Neuronal stem cell (in vitro differentiated cells): ENCODE data around the gene MRPL14.
A peak's percentile ranks its signal among the peaks of the same experiment; 100 is the strongest.

Source experiments
- DNase-seq: peaks from one replicate; pipeline ENCODE4 v3.0.0-alpha.2; 2013; ENCODE audit warnings: low spot score
- H2AFZ ChIP-seq: one replicate; pipeline ENCODE4 v1.6.1; 2013; ENCODE audit warnings: mild to moderate bottlenecking, low read length, inconsistent platforms
- H2AK5ac ChIP-seq: 2 replicates; pipeline ENCODE4 v1.6.1; 2013; ENCODE audit warnings: low read depth, mild to moderate bottlenecking, inconsistent platforms, low read length, moderate library complexity, mixed read lengths
- H2BK120ac ChIP-seq: 2 replicates; pipeline ENCODE4 v1.6.1; 2013; ENCODE audit warnings: low read depth, mild to moderate bottlenecking, inconsistent platforms, low read length, moderate library complexity, mixed read lengths
- H2BK12ac ChIP-seq: one replicate; pipeline ENCODE4 v1.6.1; 2013; ENCODE audit warnings: low read length, inconsistent platforms
- H2BK15ac ChIP-seq: 2 replicates; pipeline ENCODE4 v1.6.1; 2013; ENCODE audit warnings: mild to moderate bottlenecking, low read length, inconsistent platforms, mixed read lengths
- H2BK5ac ChIP-seq: one replicate; pipeline ENCODE4 v1.6.1; 2013; ENCODE audit warnings: inconsistent platforms, mild to moderate bottlenecking, low read length, moderate library complexity
- H3K14ac ChIP-seq: one replicate; pipeline ENCODE4 v1.6.1; 2013; ENCODE audit warnings: low read length, inconsistent platforms
- H3K18ac ChIP-seq: 2 replicates; pipeline ENCODE4 v1.6.1; 2013; ENCODE audit warnings: low read length, inconsistent platforms
- H3K23ac ChIP-seq: 2 replicates; pipeline ENCODE4 v1.6.1; 2013; ENCODE audit warnings: low read depth, mild to moderate bottlenecking, mixed read lengths, low read length, inconsistent platforms; ENCODE audit not compliant: poor library complexity
- H3K27ac ChIP-seq: replicated peaks from 3 replicates; pipeline ENCODE4 v1.5.1; 2013; ENCODE audit warnings: low read length, inconsistent platforms
- H3K27me3 ChIP-seq, 3 experiments: 2 replicates each; pipeline ENCODE4 v1.6.1; 2013; ENCODE audit warnings: low read length in 3 of 3, mild to moderate bottlenecking in 2 of 3, inconsistent platforms in 1 of 3, low read depth in 1 of 3, mixed read lengths in 1 of 3, moderate library complexity in 1 of 3; ENCODE audit not compliant: control insufficient read depth in 3 of 3, insufficient read depth in 3 of 3
- H3K36me3 ChIP-seq, 2 donors: replicated peaks in 1 of 2; 2 replicates each; pipeline ENCODE4 v1.6.1; 2013; ENCODE audit warnings: low read length in 2 of 2; ENCODE audit not compliant: control insufficient read depth in 2 of 2, insufficient read depth in 2 of 2
- H3K4ac ChIP-seq: 2 replicates; pipeline ENCODE4 v1.6.1; 2013; ENCODE audit warnings: inconsistent platforms, mild to moderate bottlenecking, low read length, moderate library complexity
- H3K4me1 ChIP-seq, 2 donors: 1 replicate in 1 of 2; 2 replicates in 1 of 2; pipeline ENCODE4 v1.6.1; 2013; ENCODE audit warnings: low read length in 2 of 2, low read depth in 1 of 2; ENCODE audit not compliant: control insufficient read depth in 2 of 2, insufficient read depth in 1 of 2
- H3K4me2 ChIP-seq: one replicate; pipeline ENCODE4 v1.6.1; 2013; ENCODE audit warnings: mild to moderate bottlenecking, low read length, inconsistent platforms; ENCODE audit not compliant: insufficient read depth, poor library complexity, severe bottlenecking
- H3K4me3 ChIP-seq, 2 donors: 2 replicates each; pipeline ENCODE4 v1.5.1; 2013; ENCODE audit warnings: low read length in 2 of 2, mild to moderate bottlenecking in 2 of 2, inconsistent platforms in 1 of 2, moderate library complexity in 1 of 2
- H3K79me1 ChIP-seq: one replicate; pipeline ENCODE4 v1.6.1; 2013; ENCODE audit warnings: low read depth, mild to moderate bottlenecking, inconsistent platforms, low read length, moderate library complexity
- H3K9ac ChIP-seq: one replicate; pipeline ENCODE4 v1.6.1; 2013; ENCODE audit warnings: mild to moderate bottlenecking, low read depth, low read length, inconsistent platforms; ENCODE audit not compliant: poor library complexity
- H3K9me3 ChIP-seq, 2 donors: replicated peaks in 1 of 2; 2 replicates each; pipeline versions ENCODE3 to v1.6.1; 2013; ENCODE audit warnings: low read length in 2 of 2, mild to moderate bottlenecking in 2 of 2, inconsistent platforms in 1 of 2, low read depth in 1 of 2, mixed read lengths in 1 of 2, moderate library complexity in 1 of 2; ENCODE audit not compliant: control insufficient read depth in 2 of 2, insufficient read depth in 1 of 2
- H4K8ac ChIP-seq: one replicate; pipeline ENCODE4 v1.6.1; 2013; ENCODE audit warnings: low read depth, mild to moderate bottlenecking, inconsistent platforms, low read length, moderate library complexity
- H4K91ac ChIP-seq: one replicate; pipeline ENCODE4 v1.6.1; 2013; ENCODE audit warnings: low read length, low read depth, mild to moderate bottlenecking, inconsistent platforms; ENCODE audit not compliant: poor library complexity
- WGBS, 2 donors: extraction: QIAGEN DNeasy Blood & Tissue Kit; methylation state at CpG; one replicate each; pipeline ENCODE4 v1.1.7; 2013; ENCODE audit warnings: missing lambda C conversion rate in 2 of 2, mixed read lengths in 1 of 2; ENCODE audit not compliant: insufficient read length in 2 of 2, insufficient replicate concordance in 1 of 2; ENCODE audit errors: extremely low coverage in 2 of 2; 5-methylcytosine and 5-hydroxymethylcytosine counted together

The MRPL14 gene

DNA sequence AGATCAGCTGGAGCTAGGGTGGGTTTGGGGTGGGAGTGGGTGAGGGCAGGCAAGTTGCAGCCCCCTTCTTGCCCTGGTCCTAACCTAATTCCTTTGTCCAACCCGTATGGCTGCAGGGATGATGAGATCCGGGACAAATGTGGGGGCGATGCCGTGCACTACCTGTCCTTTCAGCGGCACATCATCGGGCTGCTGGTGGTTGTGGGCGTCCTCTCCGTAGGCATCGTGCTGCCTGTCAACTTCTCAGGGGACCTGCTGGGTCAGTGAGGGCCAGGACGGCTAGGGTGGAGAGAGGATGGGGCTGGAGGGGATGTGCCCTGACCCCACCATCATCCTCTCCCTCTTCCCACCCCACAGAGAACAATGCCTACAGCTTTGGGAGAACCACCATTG lies 12.1 kb upstream of the MRPL14 start:
- peaks cover 5% of the 10 kb centered on the region for H3K79me1 ChIP-seq
- peak overlapping the region in 1 of 2 donors; percentile 14 for H3K4me3 ChIP-seq
- H3K27ac ChIP-seq, result peak overlapping the region; percentile 7
- H4K91ac ChIP-seq, result no peak overlapping the region
- peaks cover 0 to 2% of the 10 kb centered on the region in 2 donors for H3K9me3 ChIP-seq
- H2BK5ac ChIP-seq, result peak overlapping the region; percentile 62
- WGBS, 2 donors, result no CpG with 5 or more reads among the region's 10 CpGs
- peak overlapping the region; percentile 63 for H3K9ac ChIP-seq
- H3K23ac ChIP-seq, result peak overlapping the region; percentile 44
- no peak overlapping the region for H2BK12ac ChIP-seq
- no peak overlapping the region for H2BK15ac ChIP-seq
- peak overlapping the region; percentile 65 for H2BK120ac ChIP-seq
- no peaks in the 10 kb centered on the region for H3K27me3 ChIP-seq
- H3K18ac ChIP-seq, result peak overlapping the region; percentile 66
- peak overlapping the region; percentile 19 for H4K8ac ChIP-seq
- no peak overlapping the region for H2AFZ ChIP-seq
- H3K14ac ChIP-seq, result no peak overlapping the region
- peaks cover 0 to 22% of the 10 kb centered on the region in 2 donors for H3K4me1 ChIP-seq
- peaks cover 28 to 45% of the 10 kb centered on the region in 2 donors for H3K36me3 ChIP-seq
- H3K4me2 ChIP-seq, result no peak overlapping the region
- no peak for DNase-seq
- no peak overlapping the region for H3K4ac ChIP-seq
- peak overlapping the region; percentile 47 for H2AK5ac ChIP-seq

DNA sequence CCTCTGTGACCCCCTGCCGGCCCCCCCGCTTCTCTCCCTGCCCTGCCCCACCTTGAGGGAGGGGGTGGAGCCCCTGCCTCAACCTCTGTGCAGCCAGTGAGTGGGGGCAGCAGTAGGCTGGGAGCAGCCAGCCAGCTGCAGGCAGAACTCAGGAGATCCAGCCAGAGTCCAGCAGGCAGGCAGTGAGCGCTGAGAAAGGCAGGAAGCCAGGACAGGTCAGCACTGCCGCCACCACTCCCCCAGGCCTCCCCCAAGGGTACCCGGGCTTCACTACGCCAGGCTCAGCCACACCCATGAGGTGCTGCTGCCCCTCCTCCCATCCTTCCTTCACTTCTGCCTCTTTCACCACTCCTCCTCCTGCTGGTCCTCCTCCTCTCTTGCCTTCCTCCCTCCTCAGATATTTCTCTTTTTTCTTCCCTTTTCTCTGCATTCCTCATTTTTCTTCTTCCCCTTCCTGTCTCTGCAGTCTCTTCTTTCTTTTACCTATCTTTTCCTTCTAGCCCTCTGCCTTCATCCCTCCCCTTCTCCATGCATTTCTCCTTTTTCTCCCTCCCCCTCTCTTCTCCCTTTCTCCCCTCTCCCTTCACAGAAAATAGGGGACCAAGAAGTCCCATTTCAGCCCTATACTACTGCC lies 11.6 kb upstream of the MRPL14 start:
- Histone ChIP-seq H3K14ac (peak overlapping the region; percentile 73), H2BK12ac (no peak overlapping the region), H3K79me1 (peaks cover 5% of the 10 kb centered on the region), H4K8ac (no peak overlapping the region), H3K4me3 (no peak overlapping the region), H3K4me1 (peaks cover 2 to 26% of the 10 kb centered on the region in 2 donors), H3K27me3 (no peaks in the 10 kb centered on the region), H4K91ac (no peak overlapping the region), H2BK5ac (peak overlapping the region; percentile 62), H2AK5ac (peak overlapping the region; percentile 47), H2BK15ac (peak overlapping the region; percentile 61), H2AFZ (no peak overlapping the region), H3K36me3 (peaks cover 28 to 41% of the 10 kb centered on the region in 2 donors), H3K9ac (peak overlapping the region; percentile 89), H2BK120ac (no peak overlapping the region), H3K27ac (peak overlapping the region; percentile 67), H3K23ac (peak overlapping the region; percentile 39), H3K18ac (peak overlapping the region; percentile 95), H3K9me3 (peaks cover 0 to 2% of the 10 kb centered on the region in 2 donors), H3K4me2 (no peak overlapping the region), H3K4ac (no peak overlapping the region)
- WGBS, 2 donors, result no CpG with 5 or more reads among the region's 6 CpGs
- DNase-seq, result no peak

DNA sequence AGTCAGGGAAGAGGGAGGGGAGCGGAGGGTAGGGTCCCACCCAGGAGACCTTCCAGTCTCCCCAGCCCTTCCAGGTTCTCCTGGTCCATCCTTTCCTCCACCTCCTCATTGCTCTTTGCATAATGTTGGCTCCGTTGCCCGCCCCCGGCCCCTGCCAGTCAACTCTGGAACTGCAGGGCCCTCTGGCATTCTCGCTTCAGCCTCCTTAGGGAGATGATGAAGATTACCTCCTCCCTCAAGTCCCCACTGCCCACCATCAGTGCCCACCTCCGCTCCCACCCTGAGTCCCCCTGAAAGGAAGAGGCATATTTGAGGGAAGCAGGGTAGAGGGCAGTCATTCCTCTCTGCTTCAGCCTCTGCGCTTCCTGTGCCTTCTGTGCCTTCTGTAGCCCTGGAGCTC lies 8.6 kb upstream of the MRPL14 start:
- H2AFZ ChIP-seq, result no peak overlapping the region
- no peak overlapping the region for H3K18ac ChIP-seq
- peaks cover 9 to 37% of the 10 kb centered on the region in 2 donors for H3K4me1 ChIP-seq
- H4K8ac ChIP-seq, result no peak overlapping the region
- peaks cover 0 to 2% of the 10 kb centered on the region in 2 donors for H3K9me3 ChIP-seq
- H3K4me3 ChIP-seq, result no peak overlapping the region
- H3K36me3 ChIP-seq, result peaks cover 18 to 29% of the 10 kb centered on the region in 2 donors
- no peak for DNase-seq
- H3K27me3 ChIP-seq, result no peaks in the 10 kb centered on the region
- no peak overlapping the region for H2BK5ac ChIP-seq
- no peak overlapping the region for H2BK120ac ChIP-seq
- no peak overlapping the region for H3K23ac ChIP-seq
- no peak overlapping the region for H3K4me2 ChIP-seq
- H3K9ac ChIP-seq, result no peak overlapping the region
- no peak overlapping the region for H3K4ac ChIP-seq
- H2BK15ac ChIP-seq, result no peak overlapping the region
- peaks cover 3% of the 10 kb centered on the region for H3K79me1 ChIP-seq
- no peak overlapping the region for H3K27ac ChIP-seq
- H2AK5ac ChIP-seq, result no peak overlapping the region
- H2BK12ac ChIP-seq, result no peak overlapping the region
- H3K14ac ChIP-seq, result no peak overlapping the region
- WGBS, 2 donors, result no CpG with 5 or more reads among the region's 7 CpGs
- H4K91ac ChIP-seq, result no peak overlapping the region

DNA sequence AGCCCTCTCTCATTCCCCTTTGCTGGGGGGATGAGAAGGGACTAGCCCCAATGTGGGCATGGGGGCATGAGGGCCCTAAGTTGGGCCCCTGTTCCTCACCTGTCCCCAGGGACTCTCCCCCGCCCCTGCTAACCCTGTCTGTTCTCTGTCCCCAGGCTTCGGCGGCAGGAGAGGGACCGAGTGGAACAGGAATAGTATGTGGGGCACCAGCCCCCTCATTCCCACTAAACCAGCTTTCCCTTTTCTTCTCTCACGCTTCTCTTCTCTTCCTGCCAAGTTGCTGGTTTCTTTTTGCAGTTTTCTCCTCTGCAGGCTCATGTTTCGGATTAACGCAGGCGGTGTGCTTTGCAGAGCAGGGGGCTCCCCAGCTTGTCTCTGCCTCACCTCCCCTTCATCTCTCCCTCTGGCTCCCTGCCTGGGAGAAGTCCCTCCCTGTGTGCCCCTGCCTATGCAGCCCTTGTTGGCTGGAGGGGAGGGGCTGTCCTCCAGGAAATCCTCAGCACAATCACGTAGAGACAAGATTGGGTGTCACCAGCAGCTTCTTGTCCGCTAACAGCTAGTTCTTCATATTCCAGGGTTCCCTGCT lies 8.0 kb upstream of the MRPL14 start:
- Histone ChIP-seq H4K91ac (no peak overlapping the region), H2BK15ac (no peak overlapping the region), H3K14ac (no peak overlapping the region), H3K4me1 (peaks cover 9 to 37% of the 10 kb centered on the region in 2 donors), H2AFZ (no peak overlapping the region), H3K79me1 (peaks cover 3% of the 10 kb centered on the region), H3K36me3 (peaks cover 12 to 23% of the 10 kb centered on the region in 2 donors), H3K4me3 (no peak overlapping the region), H4K8ac (no peak overlapping the region), H3K9ac (peak overlapping the region; percentile 13), H3K4ac (no peak overlapping the region), H2BK12ac (no peak overlapping the region), H2BK5ac (peak overlapping the region; percentile 90), H3K23ac (no peak overlapping the region), H3K27ac (peak overlapping the region; percentile 40), H2AK5ac (no peak overlapping the region), H3K4me2 (peak overlapping the region; percentile 28), H3K9me3 (peaks cover 0 to 2% of the 10 kb centered on the region in 2 donors), H2BK120ac (peak overlapping the region; percentile 42), H3K18ac (peak overlapping the region; percentile 36), H3K27me3 (no peaks in the 10 kb centered on the region)
- DNase-seq, result no peak
- WGBS, 2 donors, result no CpG with 5 or more reads among the region's 10 CpGs
